Measurements from ENCODE around the gene KRAS.

- no peak for TF ChIP-seq CTCF (IDR thresholded peaks at IDR 0.05)
- no peak for TF ChIP-seq ZFX (IDR thresholded peaks at IDR 0.05; ENCODE audit: borderline replicate concordance)
Measured at GRCh38 chr12:25249931-25250738, 594 bp downstream of the KRAS start.
